Epidermal melanocyte (primary cell): ENCODE measurements around the gene TMEM170A.
"Not testable (repeated sequence)": the region's sequence is repeated elsewhere in the genome, so short reads cannot be mapped to it uniquely, and the experiment has no call there.

Experiments
- DNase-seq: peaks from one replicate; pipeline ENCODE4 v3.0.0; 2011; ENCODE audit warnings: low spot score; ENCODE audit not compliant: insufficient read length

TMEM170A gene

GRCh38 chr16:75481475-75481874 lies 17.0 kb upstream of the TMEM170A start:
- no peak for DNase-seq

- no peak for DNase-seq
These were observed 15.0 kb upstream of the TMEM170A start for GRCh38 chr16:75479421-75479990.

GRCh38 chr16:75478480-75479345 lies 14.2 kb upstream of the TMEM170A start:
- DNase-seq = no peak

- no peak for DNase-seq
These were observed 13.4 kb upstream of the TMEM170A start for GRCh38 chr16:75477680-75478473.

GRCh38 chr16:75476817-75477216 lies 12.3 kb upstream of the TMEM170A start:
- DNase-seq = no peak

GRCh38 chr16:75475420-75475847 lies 10.9 kb upstream of the TMEM170A start:
- no peak for DNase-seq

- no peak for DNase-seq
These were observed 8.7 kb upstream of the TMEM170A start for GRCh38 chr16:75472908-75473877.

GRCh38 chr16:75471723-75472633 lies 7.5 kb upstream of the TMEM170A start:
- DNase-seq = peak; percentile 97

- no peak for DNase-seq
These were observed 2.3 kb upstream of the TMEM170A start for GRCh38 chr16:75466760-75467159.

GRCh38 chr16:75463389-75464121 lies 934 bp downstream of the TMEM170A start:
- DNase-seq = not testable (repeated sequence)

GRCh38 chr16:75462806-75463205 lies 1.7 kb downstream of the TMEM170A start:
- DNase-seq = no peak

- no peak for DNase-seq
These were observed 2.9 kb downstream of the TMEM170A start for GRCh38 chr16:75461575-75461974.

- no peak for DNase-seq
These were observed 4.0 kb downstream of the TMEM170A start for GRCh38 chr16:75460446-75460845.

GRCh38 chr16:75459691-75460090 lies 4.8 kb downstream of the TMEM170A start:
- no peak for DNase-seq

GRCh38 chr16:75458439-75458838 lies 6.0 kb downstream of the TMEM170A start:
- no peak for DNase-seq

- DNase-seq = no peak
These were observed 6.5 kb downstream of the TMEM170A start for GRCh38 chr16:75458029-75458428.

- no peak for DNase-seq
These were observed 6.9 kb downstream of the TMEM170A start for GRCh38 chr16:75457485-75458021.

GRCh38 chr16:75456971-75457370 lies 7.5 kb downstream of the TMEM170A start:
- DNase-seq = no peak

GRCh38 chr16:75456486-75456885 lies 8.0 kb downstream of the TMEM170A start:
- not testable (repeated sequence) for DNase-seq
